GM11168 (cell line): ENCODE measurements around the gene STK38.
"Not testable (repeated sequence)": the region's sequence is repeated elsewhere in the genome, so short reads cannot be mapped to it uniquely, and the experiment has no call there.

ENCODE experiments used
- in situ Hi-C: fragments of 300-500 bp; cut with MboI; formaldehyde crosslinking; loops from one replicate; pipeline ENCODE4 v1.12.0; 2022; ENCODE audit warnings: low sequenced_read_pairs; ENCODE audit not compliant: unreplicated experiment

The STK38 gene

DNA sequence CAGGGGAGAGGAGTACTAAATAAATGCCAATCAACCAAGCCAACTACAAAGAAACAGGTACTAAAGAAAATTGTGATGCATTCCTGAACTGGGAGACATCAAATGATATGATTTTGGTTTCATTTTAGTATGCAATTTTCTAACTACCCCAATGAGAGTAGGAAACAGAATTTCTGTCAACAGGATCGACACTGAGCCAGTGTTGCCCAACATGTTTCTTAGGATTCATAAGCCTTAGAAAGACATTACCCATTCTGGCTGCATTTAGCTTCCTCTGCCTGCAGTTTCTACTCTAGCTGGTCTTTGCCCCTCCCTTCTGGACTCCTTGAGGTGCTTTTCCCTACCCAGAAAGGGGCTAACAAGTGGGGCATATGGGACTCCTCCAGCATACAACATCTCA, 54.7 kb downstream of the STK38 start:
- in situ Hi-C loops, result no loop called here

DNA sequence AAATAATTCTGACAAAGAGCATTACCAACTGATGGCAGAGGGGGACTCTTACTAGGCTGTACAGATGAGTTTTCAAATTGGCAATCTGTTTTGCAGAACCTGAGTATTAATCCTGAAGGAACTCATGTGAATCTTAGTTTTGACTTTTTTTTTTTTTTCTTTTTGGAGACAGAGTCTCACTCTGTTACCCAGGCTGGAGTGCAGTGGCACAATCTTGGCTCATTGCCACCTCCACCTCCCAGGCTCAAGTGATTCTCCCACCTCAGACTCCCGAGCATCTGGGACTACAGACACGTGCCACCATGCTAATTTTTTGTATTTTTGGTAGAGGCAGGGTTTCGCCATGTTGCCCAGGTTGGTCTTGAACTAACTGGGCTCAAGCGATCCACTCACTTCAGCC, 55.2 kb downstream of the STK38 start:
- in situ Hi-C loops, result no loop called here

DNA sequence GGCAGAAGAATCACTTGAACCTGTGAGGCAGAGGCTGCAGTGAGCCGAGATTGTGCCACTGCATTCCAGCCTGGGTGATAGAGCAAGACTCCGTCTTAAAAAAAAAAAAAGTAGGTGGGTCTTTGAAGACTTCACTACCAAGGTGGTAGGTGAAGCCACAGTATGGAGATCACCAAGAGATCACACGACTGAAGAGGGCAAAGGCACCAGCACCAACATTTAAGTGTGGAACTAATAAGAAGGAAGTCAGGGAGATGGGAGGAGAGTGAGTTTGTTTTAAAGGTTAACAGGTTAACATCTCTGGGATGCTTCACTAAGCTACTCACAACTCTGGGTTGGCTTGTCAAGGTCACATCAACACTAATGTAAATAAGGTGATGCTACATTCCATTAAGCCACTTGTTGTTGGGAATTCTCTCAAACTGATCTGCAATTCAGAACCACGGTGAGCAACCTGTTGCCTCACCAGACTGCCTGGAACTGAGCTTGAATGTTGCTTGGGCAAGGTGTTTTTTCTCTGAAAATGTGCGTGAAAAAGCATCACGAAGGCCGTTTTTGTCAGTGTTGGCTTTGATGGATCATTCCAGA, 55.8 kb downstream of the STK38 start:
- in situ Hi-C loops, result no loop called here

DNA sequence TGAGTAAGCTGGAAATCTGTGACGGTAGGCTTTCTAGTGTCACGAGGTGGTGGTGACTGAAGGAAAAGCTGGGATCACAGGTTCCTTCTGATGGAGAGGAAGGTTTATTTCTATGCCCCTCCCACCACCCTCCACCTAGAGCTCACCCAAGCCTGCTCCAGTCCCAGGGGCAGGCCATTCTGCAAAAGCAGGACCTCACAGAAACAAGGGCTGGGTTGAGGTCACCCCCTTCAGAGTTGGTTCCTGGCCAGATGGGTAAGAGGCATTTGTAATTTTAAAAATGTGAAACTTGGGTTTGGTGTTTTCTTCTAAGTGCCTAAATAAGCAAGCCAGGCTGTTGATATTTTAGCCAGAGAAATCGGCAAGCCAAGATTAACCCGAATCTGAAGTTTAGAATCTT, 57.9 kb downstream of the STK38 start:
- in situ Hi-C loops, result no loop called here

DNA sequence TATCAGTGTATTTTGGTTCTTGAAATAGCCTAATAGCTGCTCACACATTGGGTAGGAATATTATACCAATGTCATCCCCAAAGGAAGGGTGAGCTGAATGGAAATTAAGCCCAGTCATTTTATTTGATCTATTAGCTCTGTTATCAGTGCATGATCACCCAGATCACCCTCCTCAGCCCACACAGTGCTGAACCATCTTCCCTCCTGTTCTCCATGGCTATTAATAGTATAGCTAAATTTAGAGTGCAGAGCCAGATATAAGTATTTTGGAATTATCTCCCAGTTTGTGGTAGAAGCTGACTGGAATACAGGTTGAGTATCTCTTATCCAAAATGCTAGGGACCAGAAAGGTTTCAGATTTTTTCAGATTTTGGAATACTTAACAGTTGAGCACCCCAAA, 59.1 kb downstream of the STK38 start:
- in situ Hi-C loops, result no loop called here

- in situ Hi-C loops, result no loop called here
Observed at GRCh38 chr6:36487698-36488097, 59.6 kb downstream of the STK38 start.

DNA sequence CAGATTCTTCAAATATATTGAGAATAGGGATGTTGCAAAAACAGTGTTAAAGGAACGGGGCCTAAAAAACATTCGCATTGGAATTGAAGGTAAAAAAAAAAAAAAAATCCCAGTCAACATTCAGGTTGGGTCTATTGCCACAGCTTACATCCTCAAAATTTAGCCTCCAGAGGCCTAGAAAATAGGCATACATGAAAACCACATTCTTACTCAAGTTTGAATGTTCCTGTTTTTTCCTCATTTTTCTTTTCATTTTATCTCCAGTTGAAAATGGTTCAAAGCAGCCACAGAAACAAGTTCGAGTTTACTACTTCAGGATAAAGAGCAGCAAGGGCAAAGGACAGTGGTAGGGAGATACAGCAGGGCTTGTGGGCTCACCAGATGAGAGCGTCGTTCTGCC, 62.5 kb downstream of the STK38 start:
- in situ Hi-C loops, result no loop called here

DNA sequence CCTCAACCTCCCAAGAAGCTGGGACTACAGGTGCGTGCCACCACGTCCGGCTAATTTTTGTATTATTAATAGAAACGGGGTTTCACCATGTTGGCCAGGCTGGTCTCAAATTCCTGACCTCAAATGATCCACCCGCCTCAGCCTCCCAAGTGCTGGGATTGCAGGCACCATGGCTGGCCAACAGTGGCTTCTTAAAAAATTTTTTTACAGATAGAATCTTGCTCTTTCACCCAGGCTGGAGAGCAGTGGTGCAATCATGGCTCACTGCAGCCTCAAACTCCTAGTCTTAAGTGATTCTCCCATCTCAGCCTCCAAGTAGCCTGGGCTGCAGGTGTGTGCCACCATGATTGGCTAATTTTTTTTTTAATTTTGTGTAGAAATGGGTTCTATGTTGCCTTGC, 64.0 kb downstream of the STK38 start:
- in situ Hi-C loops, result not testable (repeated sequence)

DNA sequence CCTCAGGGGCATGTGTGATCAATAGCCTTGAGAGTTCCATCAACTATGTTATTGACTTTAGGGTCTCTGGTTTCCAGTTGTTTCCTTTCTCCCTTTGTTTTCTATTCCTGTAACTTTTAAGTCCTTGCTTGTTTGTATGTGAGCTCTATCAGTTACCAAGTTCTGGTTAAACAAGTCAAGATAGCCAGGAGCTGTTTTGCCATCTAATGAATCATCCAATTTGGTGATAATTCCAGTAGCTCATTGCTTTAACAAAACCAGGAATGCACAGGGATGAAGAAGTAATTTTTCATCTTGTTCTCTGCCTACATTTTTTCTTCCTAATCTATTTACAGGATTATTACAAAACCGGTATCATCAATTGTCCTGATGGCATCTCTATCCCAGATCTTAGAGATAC, 68.0 kb downstream of the STK38 start:
- in situ Hi-C loops, result no loop called here

GRCh38 chr6:36478051-36478526, 69.2 kb downstream of the STK38 start:
- in situ Hi-C loops, result no loop called here

GRCh38 chr6:36469946-36470345, 77.3 kb downstream of the STK38 start:
- in situ Hi-C loops, result no loop called here

GRCh38 chr6:36469148-36469661, 78.1 kb downstream of the STK38 start:
- in situ Hi-C loops, result no loop called here

GRCh38 chr6:36467625-36468024, 79.7 kb downstream of the STK38 start:
- in situ Hi-C loops, result no loop called here

- in situ Hi-C loops, result no loop called here
Observed at GRCh38 chr6:36464233-36464632, 83.0 kb downstream of the STK38 start.

DNA sequence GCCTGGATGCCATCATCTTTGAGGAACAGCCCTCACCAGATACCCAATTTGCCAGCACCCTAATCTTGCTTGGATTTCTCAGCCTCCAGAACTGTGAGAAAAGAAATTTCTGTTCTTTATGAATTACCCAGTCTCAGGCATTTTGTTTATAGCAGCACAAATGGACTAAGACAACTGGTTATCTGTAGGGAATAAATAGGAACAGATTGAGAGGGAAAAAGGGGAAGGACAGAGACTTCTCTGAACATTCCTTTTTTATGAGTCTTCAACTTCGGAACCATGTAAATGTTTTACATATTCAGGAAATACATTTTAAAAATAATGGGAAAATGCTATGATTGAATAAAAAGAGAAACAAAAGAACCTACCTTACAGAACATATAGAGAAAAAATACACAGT, 83.6 kb downstream of the STK38 start:
- in situ Hi-C loops, result no loop called here

- in situ Hi-C loops, result no loop called here
Observed at GRCh38 chr6:36461646-36462045, 85.6 kb downstream of the STK38 start.

GRCh38 chr6:36460916-36461315, 86.4 kb downstream of the STK38 start:
- in situ Hi-C loops, result no loop called here

GRCh38 chr6:36459501-36459900, 87.8 kb downstream of the STK38 start:
- in situ Hi-C loops, result no loop called here

DNA sequence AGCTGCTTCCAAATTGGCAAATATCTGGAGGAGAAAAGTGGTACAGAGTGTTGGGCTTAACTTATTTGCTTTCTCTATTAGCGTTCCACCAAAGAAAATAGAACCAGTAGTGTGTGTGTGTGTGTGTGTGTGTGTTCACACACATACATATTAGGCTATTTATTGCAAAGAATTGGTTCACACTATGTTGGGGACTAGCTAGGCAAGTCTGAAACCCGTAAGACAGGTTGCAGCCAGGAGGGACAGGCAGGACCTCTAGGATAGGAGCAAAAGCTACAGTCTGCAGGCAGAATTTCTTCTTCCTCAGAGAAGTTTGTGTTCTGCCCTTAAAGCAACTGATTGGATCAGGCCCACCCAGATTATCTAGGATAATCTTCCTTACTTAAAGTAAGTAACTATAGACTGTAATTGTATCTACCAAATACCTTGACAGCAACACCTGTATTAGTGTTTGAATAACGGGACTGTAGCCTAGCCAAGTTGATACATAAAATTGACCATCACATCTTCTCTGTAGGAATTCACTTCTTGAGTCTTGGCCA, 91.7 kb downstream of the STK38 start:
- in situ Hi-C loops, result no loop called here

DNA sequence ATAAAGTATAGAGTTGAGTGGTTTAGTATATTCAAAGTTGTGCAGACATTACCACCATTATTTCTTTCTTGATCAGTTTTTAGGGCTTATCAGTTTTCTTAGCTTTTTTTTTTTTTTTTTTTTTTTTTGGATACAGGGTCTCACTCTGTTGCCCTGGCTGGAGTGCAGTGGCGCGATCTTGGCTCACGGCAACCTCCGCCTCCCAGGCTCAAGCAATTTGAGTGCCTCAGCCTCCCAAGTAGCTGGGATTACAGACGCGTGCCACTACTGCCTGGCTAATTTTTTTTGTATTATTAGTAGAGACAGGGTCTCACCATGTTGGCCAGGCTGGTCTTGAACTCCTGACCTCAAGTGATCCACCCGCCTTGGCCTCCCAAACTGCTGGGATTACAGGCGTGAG, 94.4 kb downstream of the STK38 start:
- in situ Hi-C loops, result not testable (repeated sequence)

DNA sequence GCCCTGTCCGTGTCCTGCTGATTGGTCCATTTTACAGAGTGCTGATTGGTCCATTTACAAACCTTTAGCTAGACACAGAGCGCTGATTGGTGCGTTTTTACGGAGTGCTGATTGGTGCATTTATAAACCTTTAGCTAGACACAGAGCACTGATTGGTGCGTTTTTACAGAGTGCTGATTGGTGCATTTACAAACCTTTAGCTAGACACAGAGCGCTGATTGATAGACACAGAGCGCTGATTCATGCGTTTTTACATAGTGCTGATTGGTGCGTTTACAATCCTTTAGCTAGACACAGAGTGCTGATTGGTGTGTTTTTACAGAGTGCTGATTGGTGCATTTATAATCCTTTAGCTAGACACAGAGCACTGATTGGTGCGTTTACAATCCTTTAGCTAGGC, 98.1 kb downstream of the STK38 start:
- in situ Hi-C loops, result not testable (repeated sequence)

- in situ Hi-C loops, result no loop called here
Observed at GRCh38 chr6:36445621-36446020, 101.7 kb downstream of the STK38 start.
